ENCODE data around the gene ERN1.

Gene ERN1

DNA sequence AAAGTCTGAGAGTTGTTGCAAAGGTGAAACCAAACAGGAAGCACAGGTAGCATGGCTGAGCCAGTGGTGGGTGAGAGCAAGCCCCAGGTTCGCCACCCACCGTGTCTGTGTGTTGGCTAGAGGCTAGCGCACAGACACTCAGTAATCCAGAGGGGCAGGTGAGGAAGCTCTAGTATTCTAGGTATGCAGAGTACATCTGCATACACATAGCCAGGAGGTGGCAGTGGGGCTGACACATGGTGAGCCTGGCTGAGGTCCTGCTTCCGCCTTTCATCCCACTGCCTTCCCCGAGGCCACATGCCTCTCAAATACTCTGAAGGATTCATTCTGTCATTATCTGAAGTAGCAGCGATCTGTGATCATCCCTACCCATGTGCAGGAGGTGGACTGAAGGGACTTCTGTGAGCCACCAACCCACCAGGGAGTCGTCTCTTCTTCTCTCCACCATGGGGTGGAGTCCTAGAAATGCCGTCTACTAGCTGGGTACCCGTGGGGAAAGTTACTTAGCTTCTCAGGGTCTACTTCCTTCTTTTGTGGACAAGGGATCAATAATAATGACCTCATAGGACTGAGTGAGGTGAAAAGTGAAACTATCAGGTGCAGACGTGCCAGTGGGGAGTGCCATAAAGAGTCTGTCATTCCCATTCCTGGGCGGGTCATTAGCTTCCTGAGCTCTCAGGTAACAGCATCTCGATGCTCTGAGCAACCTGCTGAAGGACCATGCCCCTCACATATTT, 73.5 kb downstream of the ERN1 start:
- DNase-seq: no peak

DNA sequence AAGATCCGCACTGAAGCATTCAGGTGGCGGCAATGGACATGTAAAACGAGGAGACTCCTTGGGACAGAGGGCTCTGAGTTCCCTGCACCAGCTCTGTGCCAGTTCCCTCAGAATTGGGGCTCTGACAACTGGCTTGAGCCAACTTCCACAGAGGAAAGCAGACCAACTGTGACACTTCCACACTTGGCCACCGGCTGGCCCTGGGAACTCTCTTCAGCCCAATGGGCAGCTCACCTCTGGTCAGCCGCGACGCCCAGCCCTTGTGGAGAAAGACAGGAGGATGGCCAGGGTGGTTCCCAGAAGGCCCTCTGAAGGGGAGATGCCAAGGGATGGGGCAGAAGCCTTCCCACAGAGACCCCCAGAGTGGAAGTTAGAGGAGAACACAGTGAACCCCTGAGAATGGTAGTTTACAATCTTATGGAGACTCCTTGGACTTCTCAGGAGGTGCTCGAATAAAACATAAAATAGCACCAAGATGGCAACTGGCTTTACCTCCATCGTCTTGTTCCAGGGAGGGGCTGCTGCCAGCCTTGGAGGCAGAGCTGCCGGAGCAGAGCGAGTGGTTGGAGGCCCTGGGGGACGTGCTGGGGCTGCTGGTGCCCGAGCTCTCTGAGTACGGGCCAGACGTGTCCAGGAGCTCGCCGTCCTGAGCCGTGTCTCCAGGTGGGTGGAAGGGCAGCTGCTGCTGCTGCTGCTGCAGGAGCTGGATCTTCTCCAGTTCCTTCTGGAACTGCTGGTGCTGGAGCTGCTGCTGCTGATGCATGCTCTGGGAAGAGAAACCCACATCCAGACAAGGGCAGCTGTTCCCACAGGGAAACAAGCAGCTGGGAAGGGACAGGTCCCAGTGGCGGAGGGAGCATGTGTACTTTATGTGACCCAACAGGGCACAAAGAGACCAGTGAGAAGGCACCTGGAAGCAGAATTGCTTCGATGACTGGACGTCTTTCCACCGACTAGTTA, 74.5 kb downstream of the ERN1 start:
- no peak for DNase-seq

DNA sequence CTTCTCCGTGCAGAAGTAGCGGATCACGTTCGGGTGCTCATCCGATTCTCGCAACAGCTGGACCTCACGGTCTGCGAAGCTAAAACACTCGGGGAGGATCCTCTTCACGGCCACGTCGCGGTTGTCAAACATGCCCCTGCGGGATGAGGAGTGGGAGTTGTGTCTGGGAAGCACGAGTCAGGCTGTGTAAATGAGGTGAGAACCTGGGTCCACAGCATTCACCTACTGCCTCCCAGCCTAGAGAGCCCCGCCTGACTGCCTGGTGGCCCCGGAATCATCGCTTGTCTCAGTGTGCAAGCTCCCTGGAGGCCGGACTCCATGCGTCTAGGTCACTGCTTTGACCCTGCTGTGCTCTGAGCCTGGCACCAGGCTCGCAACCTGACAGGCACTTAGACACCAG, 75.6 kb downstream of the ERN1 start:
- DNase-seq: no peak

DNA sequence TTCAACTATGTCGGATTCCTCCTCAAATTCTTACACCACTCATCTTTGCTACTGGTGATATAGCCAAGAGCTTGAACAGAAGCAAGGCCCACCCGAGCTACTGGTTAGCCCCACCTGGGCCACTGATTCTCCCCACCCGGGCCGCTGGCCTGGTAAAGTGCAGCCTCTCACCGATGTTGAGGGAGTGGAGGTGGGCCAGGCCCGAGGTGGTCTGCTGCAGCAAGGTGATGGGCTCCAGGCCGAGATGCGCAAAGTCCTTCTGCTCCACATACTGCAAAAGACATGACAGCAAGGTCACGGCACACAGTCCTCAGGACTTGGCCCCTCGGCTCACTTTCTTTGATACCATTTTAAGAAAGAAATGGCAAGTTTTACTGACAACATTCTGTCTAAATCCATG, 76.8 kb downstream of the ERN1 start:
- no peak for DNase-seq

DNA sequence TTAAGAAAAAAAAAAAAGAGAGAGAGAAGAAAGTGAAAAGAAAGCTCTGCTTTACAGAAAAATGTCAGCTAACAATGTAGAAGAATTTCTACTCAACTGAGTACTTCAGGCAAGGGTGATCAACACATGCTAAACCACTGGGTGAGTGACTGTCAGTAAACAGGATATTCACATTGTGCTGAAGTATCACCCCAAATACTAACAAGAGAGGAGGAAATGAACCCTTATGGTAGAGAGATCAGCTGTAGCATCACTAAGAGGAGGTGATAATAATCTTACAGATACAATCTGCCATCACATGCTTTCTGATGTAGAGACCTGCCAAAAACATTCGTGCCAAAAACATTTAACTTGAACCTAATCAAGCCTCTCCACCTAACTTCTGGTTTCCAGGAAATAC, 78.8 kb downstream of the ERN1 start:
- no peak for DNase-seq

DNA sequence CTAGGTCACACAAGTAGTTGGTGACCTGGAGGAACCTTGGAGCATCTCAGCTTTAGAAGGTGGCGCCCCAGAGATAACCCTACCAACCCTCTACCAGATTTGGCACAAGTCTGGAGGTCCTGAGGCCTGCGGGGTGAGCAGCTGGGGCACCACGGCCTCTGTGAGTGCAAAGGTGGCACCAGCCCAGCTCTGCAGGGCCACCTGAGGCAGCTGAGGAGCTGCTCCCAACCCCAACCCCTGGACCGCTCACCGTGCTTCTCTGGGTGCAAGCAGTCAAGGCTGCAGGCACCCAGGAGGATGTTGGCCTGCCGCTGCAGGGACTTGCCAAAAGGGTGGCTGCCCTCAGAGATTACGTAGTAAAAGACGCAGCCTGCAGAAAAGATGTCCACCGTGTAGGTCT, 81.1 kb downstream of the ERN1 start:
- DNase-seq: no peak

DNA sequence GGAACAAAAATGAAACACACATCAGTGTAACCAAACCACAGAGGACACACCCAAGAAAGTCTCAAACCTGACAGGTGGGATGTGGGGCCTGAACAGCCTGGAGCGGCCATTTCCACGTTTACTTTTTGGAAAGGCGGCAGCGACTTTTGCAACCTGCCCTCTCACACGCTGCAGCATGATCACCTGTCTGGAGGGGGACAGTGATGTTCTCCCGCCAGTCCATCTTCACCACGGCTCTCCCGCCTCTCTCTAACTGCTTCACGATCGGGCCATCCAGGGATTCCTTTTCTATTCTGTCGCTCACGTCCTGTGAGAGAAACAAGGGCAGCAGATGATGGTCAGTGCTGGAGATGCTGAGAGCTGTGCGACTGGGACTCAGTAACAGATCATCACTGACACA, 84.8 kb downstream of the ERN1 start:
- no peak for DNase-seq

DNA sequence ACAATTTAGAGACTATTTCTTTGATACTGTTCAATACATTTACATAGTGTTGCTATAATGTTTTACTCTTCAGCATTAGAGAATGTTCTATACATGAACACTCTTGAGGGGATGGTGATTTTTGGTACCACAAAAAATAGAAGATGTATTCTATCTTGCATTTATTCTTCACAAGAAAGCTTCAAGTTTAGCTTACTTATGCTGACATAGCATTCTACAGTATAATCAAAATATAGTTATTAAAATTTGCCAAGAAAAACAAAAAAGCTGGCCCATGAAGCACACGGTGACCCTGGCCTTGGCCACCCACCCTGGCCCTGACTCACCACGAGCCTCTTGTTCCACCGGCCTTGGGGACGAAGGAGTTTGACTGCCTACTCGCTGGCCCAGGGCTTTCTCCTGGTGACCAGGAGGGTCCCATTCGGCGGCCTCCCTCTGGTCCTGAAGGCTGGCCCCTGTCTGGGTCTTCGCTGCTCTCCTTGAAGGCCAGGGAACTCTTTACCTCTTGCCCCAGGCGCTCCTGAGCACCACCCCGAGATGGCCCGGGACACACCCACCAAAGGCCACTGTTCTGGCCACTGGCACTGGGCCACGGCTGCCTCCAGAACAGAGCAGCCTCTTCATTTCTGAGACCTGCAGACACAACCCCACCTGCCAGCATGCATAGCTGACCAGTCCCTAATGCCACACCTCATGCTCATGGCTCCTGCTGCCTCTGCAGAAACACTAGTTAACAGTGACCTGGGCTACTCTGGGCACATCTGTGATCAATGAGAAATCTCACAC, 87.1 kb downstream of the ERN1 start:
- no peak for DNase-seq

DNA sequence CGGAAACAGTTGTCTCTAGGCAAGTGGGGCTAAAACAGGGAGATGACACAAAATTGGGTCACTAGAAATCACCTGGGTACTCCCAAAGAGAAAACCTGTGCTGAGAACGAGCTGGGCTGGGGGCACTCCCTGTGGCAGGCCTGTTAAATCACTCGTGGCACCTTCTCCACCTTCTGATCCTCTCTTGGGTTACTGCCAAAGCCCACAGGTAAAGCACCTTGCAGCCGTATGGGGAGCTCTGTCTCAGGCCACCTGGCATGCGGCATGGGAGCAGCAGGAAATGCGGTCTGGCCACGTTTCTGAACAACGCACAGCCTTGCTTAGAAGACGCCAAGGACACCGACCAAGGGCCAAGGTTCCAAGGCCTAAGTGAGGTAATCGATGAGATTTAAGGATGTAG, 88.0 kb downstream of the ERN1 start:
- no peak for DNase-seq

DNA sequence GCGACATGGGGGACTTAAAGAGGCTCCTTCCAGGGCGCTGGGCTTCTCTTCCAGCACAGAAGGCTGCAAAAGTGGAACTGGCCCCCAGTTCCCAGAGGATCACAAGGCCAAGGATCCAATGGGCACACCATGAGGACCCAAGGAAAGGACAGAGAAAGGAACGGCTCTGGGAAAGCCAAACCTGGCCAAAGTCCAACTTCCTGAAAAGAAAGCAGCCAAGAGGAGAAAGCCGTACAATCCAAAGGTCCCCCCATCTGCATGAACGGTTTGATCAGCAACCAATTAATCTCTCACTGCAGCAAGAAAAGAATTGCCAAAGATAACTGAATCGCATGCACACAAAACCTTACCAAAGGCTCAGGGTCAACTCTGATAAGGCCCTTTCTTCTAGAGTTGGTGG, 89.7 kb downstream of the ERN1 start:
- no peak for DNase-seq

DNA sequence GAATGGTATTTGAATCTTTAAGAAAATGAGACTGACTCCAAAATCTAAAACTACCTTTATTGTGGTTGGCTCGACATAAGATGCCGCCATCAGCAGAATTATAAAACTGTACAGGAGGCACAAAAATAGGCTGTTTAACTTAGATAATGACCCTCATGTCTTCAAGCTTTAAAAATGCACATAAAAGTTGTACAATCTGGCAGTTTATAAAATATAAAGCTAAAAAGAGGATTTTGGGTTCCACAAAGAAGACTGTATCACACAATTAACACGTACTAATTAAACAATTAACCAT, 90.9 kb downstream of the ERN1 start:
- no peak for DNase-seq

DNA sequence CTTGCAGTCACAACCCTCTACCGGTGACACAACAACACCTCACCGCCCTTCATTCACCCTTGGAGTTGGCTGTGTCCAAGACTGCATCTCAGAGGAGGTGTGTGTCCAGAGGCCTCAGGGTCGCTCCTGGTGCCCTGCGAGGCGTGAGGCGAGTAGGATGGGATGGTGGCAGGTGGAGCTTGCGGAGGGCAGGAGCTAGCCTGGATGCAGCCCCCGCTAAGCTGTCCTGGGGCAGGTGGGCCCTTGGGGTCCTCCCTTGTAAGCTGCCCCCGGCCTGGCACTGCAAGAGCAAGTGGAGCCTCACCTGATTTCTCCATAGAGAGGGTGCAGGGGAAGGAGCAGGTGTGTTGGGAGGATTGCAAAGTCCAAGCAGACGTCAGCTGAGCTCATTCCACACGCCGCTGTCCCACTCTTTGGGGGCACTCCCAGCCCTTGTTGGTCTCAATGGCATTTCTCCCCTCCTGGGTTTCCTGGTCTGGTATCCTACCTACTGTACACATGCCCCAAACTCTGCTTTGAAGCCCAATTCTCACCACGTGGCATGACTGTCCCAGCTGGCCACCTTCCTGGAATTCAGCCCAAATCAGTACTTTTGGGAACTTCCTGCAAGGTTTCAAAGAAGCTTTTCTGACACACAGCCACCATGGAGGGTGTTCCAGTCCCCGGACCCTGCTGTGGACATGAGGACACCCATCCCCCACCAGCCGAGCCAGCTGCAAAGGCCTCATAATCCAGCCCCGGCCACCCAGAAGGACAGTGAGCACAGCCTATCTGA, 91.4 kb downstream of the ERN1 start:
- DNase-seq: no peak

DNA sequence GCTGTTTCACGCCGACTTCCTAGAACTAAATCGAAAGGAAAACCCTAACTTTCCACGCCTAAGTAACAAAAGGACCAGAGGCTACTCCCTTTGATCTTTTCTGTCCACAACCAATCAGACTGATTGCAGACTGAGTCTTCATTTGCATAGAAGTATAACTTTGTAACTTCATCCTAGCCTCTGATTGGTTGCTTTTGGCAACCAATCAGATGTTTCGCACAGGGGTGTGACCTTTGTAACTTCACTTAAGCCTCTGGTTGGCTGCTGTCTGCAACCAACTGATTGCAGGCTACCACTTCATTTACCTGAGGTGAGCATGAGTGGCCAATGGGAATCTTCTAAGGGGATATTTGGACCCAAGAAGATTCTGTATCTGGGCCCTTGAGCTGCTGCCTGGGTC, 92.1 kb downstream of the ERN1 start:
- DNase-seq: no peak

DNA sequence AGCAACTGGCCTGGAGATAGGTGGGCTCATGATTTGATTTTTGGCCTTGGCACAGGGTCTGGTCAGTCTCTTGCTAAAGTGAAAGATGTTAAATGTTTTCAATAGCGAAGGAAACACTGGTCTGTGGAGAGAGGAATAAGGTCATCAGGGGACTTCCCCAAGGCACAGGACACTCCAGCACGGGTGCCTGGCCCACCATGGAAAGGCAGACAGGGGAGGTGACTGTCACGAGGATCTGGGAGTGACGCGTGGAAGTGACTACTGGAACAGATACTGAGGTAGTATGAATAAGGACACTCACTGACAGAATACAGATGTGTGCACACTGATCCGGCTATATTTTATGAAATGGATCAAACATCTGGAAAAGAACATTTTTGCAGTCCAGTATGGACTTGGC, 92.8 kb downstream of the ERN1 start:
- no peak for DNase-seq

DNA sequence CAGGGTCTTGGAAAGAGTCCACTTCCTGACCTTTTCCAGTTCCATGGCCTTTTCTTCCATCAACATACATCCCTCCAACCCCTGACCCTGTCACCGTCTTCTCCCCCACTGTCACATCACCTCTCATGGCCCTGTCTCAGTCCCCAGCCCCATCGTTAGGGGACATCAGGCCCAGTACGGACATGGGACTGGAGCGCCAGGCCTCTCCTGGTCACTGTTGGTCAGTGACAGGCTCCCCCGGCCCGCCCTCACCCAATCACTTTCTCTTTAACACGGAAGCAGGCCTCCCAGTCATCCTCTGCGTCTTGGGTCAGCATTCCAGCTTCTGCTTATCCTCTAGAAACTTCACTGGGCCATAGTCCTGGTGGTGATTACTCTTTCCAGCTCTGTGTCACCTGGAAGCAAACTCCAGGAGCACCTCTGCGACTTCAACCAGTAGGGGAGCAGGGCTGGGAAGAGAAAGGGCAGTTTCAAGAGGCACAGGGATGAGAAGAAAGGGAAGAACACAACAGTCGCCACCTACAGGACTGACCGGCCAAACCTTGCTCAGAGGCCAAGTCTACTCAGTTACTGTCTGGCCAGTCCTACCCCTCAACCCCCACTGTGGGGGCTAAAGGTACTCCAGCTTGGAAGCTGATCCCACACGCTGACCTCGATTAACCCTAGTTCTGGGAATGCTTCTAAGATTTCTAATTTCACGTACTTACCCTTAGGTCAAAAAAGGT, 93.6 kb downstream of the ERN1 start:
- no peak for DNase-seq

DNA sequence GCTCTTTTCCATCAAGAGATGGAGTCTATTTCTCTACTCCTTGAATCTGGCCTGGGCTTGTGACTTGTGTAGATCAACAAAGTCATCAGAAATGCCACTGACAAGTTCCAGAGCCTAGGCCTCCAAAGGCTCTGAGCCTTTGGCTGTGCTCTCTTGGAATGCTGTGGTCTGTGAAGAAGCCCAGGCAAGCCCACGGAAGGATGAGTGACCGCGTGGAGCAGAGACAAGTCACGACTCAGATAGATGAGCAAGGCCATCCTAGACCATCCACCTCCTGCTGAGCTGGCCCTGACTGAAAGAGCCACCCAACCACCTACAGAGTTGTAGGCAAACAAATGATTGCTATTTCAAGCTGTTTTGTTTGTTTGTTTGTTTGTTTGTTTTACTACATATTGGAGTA, 97.9 kb downstream of the ERN1 start:
- DNase-seq: no peak

DNA sequence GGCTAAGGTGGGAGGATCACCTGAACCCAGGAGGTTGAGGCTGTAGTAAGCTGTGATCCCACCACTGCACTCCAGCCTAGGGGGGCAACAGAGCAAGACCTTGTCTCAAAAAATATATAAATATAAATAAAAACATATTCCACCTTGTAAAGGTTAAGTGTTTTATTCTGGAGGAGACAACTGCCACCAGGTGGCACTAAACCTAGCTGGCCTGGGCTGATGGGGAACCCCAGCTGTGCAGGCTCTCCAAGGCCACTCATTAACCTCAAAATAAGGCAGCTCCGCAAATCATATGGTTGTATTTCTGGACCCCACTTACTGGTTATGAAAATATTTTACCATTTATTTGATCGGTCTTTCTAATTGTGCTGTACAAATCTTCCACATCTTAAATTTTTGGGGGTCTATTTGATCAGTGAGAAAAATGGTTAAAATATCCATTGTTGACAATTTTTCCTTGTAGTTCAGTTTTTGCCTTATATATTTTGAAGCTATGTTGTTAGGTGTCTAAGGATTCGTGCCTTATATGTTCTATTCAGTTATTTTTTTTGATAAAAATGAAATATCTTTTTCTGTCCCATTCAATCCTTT, 101.0 kb downstream of the ERN1 start:
- peak; percentile 73 to 81 for DNase-seq

DNA sequence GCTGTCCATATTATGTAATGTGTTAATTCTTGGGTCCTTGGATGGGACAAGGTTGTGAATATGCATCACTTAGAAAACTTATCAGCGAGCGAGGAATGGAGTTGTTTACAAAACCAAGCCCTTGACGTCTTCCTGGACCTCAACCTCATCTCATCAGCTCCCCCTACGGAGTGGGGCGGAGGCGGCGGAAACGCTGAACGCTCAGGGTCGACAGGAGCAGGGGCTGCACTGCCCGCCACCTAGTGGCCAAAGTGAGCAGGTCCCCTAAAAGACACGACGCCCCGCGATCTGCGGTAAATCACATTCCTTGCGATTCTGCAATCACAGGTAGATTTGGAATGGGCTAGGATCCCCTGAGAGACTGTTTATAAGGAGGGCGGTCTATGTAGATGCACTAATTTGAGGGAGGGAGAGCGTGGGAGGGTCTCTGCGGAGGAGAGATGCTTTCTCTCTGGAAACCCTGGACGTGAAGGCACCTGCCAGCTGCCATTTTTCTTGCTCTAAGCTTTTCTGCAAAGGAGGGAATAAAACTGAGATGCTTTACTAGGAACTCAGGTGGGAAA, 104.1 kb downstream of the ERN1 start:
- DNase-seq: peak; percentile 87 to 91

DNA sequence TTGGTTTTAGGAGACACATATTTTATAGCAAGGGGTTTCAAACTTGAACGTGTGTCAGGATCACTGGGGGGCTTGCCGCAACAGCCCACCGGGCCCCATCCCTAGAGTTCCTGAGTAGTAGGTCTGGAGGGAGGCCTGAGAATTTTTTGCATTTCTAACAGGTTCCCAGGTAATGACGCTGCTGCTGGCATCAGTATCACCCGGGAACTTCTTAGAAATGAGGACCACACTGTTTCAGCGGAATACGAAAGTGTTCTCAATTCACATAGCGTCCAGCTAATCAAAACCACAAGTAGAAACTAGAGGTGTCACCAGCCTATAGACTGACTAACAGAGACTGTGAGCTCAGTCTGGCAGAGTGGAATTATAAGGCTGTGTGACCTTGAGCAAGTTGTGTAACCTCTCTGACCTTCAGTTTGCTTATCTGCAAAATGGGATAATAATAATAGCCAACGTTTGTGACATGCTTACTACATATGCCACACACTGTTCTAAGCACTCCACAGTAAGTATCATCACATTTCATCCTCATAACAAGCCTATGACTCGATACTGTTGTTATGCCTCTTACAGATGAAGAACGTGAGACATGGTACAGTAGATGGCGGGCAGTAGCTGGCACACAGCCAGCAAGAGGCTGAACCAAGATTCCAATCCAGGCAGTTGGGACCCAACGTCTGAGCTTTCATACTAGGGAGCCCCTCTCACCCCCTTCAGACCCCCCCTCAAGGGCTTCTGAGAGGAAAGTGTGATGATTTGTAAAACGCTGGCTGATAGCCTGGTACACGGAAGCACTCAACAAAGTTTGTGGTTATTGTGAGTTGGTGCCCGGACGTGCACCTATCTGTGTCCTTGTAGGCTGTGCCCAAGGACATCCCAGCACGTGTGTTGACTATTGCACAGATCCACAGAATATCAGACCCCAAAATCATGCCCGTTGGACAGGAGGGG, 104.9 kb downstream of the ERN1 start:
- DNase-seq: peak; percentile 53 to 57

DNA sequence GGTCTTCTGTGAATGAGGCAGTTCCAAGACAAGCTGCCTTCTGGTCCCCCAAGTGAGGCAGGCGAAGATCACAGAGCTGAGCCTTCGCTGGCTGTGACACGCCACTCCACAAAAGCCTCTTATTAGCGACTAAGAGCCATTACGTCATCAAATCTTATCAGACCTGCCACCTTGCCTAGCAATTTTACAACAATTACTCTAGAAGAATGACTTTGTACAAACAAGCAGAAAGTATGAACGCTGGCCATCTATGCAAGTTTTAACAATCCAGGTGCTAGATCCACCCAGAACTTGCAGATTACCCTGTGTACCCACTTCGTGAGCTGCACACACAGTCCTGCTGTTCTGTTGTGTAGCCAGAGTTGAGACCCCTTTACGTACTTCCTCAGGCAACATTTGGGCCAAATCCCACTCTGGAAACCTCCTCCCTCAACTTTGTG, 105.7 kb downstream of the ERN1 start:
- no peak for DNase-seq
